UCSD-AML1 (cell line): ENCODE data around the gene ANKRD13D.
A peak's percentile ranks its signal among the peaks of the same experiment; 100 is the strongest.

Source experiments
- DNase-seq: peaks from one replicate; lab custom pipeline; 2025; ENCODE audit not compliant: unreplicated experiment; lab: John Stamatoyannopoulos, UW

The ANKRD13D gene

DNA sequence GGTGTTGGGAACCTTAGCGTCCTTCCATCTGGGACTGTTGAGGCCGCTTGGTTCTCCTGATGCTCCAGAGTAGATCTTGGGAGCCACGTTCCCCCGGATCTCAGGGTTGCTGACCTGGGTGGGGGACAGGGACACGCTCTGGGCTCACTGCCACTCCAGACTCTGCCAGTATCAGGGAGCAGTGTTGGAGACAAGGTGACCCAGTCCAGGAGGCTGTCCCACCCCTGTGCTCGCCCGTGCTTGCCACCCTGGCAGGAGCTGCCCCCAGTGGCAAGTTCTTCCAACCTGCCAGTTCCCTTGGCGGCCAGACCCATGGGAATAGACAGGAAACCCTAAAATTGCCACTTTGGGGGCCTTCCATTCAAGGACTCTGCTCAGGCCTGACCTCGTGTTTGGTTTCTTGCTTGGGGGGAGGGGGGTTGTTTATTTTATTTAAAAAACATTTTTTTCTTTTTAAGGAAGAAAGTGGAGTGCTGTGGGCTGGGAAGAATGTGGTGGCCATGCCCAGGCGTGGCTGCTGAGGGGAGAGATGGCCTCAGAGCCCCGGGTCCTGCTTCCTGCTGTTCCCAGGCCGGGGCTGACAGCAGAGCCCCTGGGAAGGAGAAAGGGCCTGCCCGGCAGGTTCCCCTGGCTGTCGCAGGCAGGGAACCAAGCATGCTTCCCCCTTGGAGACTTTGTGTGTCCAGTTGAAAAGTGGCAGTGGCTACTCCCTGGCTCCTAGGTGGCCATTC, 15.7 kb upstream of the ANKRD13D start:
- DNase-seq = no peak

GRCh38 chr11:67274768-67275605, 14.1 kb upstream of the ANKRD13D start:
- DNase-seq = no peak

DNA sequence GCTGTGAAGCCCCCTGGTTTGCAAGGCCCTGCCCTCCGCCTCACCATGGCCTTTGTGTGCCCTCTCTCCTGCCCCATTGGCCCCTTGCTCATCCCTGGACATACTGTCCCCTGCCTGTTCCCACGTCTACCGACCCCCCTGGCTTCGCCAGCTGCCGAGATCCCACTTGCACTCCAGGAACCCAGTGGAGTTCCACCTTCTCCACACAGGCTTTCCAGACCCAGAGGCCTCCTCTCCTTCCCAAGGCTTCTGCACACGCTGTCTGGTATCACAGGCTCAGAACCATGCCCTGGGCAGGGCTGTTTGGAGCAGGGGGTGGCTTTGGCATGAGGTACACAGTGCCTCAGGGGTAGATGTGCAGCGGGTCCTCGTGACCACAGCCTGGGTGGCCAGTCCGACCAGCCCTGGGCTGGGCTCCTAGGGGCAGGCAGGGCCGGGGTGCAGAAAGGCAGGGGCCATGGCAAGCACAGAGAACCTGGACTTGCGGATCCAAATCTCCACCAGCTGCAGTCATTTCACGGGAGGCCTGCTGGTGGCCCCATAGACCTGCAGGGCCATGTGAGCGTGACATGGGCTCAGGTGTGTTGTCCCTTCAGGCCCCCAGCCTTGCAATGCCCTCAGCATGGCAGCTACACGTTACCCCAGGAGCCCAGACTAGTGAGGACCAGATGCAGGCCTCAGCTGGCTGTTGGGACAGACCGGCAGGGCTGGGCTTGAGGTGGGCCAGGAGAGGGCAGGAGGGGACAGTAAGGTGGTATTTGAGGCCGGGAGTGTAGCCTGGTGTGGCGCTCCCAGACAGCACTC, 13.3 kb upstream of the ANKRD13D start:
- DNase-seq = no peak

GRCh38 chr11:67276781-67277230, 12.3 kb upstream of the ANKRD13D start:
- DNase-seq = peak; percentile 92

DNA sequence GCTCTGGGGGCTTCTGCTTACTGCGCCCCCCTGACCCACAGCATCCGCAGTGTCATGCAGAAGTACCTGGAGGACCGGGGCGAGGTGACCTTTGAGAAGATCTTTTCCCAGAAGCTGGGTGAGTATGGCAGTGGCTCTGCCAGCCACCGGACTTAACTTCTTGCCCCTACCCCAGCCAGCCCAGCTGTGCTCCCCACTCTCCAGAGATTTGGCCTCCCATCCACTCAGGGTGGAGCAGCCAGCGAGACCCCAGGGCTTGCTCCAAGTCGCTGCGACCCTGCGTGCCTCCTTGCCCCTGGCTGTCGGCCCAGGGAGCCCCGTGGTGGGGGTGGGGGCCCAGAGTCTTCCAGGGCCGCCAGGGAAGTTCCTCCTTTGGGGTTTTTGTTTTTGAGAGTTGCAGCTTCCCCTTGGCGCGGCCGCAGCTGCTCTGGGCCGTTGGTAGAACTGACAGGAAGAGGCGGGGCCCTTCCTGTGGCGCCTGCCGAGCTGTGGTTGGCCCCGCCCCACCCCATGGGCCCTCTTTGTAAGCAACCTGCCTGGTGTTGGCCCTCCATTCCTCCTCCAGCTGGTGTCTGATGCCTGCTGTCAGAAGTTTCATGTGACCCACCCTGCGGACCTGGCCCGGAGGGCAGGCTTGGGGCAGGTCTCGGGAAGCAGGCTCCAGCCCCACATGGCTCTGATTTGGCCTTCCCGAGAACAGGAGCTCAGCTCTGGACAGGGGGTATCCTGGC, 11.7 kb upstream of the ANKRD13D start:
- DNase-seq = peak; percentile 97

GRCh38 chr11:67278135-67278938, 10.8 kb upstream of the ANKRD13D start:
- DNase-seq = no peak

GRCh38 chr11:67278939-67279588, 10.0 kb upstream of the ANKRD13D start:
- DNase-seq = no peak

GRCh38 chr11:67279589-67280340, 9.3 kb upstream of the ANKRD13D start:
- no peak for DNase-seq

DNA sequence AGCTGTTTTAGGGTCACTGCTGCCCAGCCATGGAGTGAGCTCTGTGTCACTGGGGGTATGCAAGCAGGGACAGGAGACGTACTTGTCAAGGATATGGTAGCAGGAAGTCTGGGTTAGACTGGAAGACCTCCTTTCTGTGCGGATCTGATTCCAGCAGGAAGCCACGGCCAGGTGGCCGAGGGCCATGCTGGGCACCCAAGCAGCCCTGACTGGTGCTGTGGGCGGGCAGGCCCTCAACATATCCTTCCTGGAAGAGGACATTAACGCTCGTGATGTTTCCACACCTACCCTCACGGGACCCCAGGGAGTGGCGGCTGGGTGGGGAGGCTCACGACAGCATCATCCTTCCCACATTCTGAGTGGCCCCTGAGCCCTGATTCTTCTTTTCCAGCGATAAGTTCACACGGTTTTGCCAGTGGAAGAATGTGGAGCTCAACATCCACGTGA, 8.7 kb upstream of the ANKRD13D start:
- peak; percentile 69 for DNase-seq

- DNase-seq = no peak
Observed at GRCh38 chr11:67280788-67281551, 8.1 kb upstream of the ANKRD13D start.

DNA sequence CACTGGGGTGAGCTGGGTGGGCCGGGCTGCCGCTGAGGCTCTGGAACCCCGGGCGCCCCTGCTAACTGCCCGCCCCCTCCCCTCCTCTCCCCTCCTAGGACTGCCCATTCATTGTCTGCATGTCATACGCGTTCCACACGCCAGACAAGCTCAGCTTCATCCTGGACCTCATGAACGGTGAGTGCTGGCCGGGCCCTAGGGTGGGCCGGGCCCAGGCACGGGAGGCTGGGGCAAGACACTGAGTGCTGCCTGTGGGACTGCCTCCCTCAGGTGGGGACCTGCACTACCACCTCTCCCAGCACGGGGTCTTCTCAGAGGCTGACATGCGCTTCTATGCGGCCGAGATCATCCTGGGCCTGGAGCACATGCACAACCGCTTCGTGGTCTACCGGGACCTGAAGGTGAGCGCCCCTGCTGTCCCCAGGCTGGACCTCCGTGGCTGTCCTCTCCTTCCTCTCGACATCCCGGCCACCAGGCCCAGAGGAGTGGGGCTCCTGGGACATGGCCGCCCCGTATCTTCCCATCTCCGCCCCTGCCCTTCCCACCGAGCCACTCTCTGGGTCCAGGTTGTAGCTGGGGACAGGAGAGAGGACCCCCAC, 7.5 kb upstream of the ANKRD13D start:
- no peak for DNase-seq

- no peak for DNase-seq
Observed at GRCh38 chr11:67282155-67282875, 6.8 kb upstream of the ANKRD13D start.

GRCh38 chr11:67282876-67283371, 6.2 kb upstream of the ANKRD13D start:
- no peak for DNase-seq

- no peak for DNase-seq
Observed at GRCh38 chr11:67283481-67283963, 5.6 kb upstream of the ANKRD13D start.

GRCh38 chr11:67284811-67285540, 4.1 kb upstream of the ANKRD13D start:
- no peak for DNase-seq
